HG02763 (cell line): Measurements from ENCODE around the gene RNU7-1.

Source experiments
- ATAC-seq: cut with Tn5 transposase; IDR thresholded peaks from one replicate; pipeline ENCODE4 v1.9.1; 2021; ENCODE audit warnings: mild to moderate bottlenecking, moderate library complexity; ENCODE audit not compliant: unreplicated experiment

RNU7-1 gene

DNA sequence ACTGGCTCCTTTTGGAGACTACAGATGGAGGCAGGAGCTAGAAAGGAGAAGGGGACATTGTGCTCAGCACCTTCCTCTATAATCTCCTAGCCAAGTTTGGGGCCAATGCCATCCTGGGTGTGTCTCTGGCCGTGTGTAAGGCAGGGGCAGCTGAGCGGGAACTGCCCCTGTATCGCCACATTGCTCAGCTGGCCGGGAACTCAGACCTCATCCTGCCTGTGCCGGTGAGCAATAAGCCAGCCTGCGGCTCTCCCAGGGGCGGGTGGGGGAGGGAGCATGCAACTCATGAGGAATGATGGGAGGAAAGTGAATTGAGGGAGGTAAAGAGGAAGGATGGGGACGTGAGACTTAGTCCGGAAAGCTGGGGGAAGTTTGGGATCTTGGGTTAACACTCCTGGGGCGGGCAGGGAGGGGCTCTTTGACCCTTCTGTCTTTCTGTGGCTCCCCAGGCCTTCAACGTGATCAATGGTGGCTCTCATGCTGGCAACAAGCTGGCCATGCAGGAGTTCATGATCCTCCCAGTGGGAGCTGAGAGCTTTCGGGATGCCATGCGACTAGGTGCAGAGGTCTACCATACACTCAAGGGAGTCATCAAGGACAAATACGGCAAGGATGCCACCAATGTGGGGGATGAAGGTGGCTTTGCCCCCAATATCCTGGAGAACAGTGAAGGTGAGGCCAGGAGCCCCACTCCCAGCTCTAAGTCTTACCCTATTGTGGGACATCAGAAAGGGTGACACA lies 26.0 kb upstream of the RNU7-1 start:
- no peak for ATAC-seq

DNA sequence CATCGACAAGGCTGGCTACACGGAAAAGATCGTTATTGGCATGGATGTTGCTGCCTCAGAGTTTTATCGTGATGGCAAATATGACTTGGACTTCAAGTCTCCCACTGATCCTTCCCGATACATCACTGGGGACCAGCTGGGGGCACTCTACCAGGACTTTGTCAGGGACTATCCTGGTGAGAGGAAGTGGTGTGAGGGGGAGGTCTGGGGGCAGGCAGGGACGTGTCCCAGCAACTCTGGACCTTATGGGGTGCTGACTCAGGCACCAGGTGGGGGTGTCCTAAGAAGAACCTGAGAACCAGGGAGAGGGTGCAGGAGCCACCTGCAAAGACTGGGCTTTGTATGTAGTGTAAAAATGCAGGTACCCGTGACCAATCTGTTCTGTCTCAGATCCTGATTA lies 24.0 kb upstream of the RNU7-1 start:
- no peak for ATAC-seq

GRCh38 chr12:6921539-6921938 lies 22.1 kb upstream of the RNU7-1 start:
- ATAC-seq = no peak

- no peak for ATAC-seq
These were observed 21.3 kb upstream of the RNU7-1 start for GRCh38 chr12:6921996-6922946.

DNA sequence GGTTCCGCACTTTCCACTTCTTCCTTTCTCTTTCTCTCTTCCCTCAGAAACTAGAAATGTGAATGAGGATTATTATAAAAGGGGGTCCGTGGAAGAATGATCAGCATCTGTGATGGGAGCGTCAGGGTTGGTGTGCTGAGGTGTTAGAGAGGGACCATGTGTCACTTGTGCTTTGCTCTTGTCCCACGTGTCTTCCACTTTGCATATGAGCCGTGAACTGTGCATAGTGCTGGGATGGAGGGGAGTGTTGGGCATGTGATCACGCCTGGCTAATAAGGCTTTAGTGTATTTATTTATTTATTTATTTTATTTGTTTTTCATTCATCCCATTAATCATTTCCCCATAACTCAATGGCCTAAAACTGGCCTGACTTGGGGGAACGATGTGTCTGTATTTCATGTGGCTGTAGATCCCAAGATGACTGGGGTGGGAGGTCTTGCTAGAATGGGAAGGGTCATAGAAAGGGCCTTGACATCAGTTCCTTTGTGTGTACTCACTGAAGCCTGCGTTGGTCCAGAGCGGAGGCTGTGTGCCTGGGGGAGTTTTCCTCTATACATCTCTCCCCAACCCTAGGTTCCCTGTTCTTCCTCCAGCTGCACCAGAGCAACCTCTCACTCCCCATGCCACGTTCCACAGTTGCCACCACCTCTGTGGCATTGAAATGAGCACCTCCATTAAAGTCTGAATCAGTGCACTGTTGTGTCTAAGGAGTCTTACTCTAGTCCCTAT lies 20.4 kb upstream of the RNU7-1 start:
- no peak for ATAC-seq

DNA sequence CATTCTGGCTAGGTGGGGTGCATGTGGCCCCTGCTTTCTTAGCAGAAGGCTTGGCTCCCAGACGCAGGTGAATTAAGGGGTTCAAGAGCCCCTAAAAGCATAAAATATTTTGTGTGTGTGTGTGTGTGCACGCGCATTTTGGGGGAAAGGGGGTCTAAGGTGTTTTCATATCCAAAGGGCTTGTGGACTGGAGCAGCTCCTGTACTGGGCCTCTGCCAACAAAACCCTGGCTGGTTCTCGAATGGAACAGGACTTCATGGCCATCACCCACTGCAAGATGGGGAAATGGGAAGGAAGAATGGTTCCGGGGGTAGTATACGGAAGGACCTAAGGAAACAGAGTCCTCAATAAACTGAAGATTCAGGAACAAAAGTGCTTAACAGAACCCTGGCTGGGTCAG lies 19.8 kb upstream of the RNU7-1 start:
- ATAC-seq = no peak

DNA sequence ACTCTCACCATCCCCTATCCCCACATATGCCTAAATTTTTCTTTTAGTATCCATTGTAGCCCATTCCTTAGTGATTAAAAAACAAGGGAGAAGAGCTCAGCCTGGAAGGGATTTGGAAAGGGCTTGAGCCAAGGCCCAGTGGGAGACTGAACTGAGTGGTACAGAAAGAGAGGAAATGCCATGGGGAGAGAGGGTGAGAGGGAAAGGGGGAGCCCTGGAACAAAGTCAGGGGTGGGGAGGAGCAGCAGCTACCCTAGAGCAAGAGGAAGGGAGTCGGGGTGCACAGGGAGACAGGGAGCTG lies 18.4 kb upstream of the RNU7-1 start:
- no peak for ATAC-seq

- ATAC-seq = no peak
These were observed 17.9 kb upstream of the RNU7-1 start for GRCh38 chr12:6925540-6926279.

GRCh38 chr12:6927379-6928021 lies 16.1 kb upstream of the RNU7-1 start, which contains the start of gene ATN1:
Gene ATN1 (plus strand): TSS chr12:6927959. CDS start chr12:6934002, 6,043 bp downstream.
- ATAC-seq = no peak

DNA sequence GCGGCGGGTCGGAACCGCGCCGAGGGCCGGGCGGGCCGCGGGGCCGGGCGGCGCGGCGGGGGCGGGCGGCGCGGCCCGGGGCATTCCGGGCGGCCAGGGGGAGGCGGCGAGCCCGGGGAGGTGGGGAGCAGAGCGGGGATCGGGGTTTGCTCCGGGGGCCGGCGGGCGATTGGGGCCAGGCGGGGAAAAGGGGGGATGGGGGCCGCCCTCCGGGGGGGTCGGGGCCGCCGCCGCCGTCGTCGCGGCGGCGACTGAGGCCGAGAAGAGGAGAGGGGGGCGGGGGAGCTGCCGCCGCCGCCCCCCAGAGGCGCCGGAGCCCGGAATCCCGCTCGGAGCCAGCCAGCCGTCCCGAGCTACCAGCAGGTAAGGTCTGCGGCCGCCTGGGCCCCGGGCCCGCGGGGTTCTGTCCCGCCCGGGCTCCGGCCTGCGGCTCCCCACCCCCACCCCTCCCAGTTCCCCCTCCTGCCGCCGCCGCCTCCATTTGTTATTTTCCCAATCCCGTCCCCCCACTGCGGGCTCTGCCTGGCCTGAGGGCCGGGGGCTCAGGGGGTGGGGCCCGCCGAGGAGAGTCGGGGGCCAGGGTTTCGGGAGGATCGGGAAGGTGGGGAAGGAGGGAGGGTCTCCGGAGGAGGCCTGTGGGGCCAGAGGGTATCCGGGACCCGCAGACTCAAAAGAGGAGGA lies 15.5 kb upstream of the RNU7-1 start:
- no peak for ATAC-seq

DNA sequence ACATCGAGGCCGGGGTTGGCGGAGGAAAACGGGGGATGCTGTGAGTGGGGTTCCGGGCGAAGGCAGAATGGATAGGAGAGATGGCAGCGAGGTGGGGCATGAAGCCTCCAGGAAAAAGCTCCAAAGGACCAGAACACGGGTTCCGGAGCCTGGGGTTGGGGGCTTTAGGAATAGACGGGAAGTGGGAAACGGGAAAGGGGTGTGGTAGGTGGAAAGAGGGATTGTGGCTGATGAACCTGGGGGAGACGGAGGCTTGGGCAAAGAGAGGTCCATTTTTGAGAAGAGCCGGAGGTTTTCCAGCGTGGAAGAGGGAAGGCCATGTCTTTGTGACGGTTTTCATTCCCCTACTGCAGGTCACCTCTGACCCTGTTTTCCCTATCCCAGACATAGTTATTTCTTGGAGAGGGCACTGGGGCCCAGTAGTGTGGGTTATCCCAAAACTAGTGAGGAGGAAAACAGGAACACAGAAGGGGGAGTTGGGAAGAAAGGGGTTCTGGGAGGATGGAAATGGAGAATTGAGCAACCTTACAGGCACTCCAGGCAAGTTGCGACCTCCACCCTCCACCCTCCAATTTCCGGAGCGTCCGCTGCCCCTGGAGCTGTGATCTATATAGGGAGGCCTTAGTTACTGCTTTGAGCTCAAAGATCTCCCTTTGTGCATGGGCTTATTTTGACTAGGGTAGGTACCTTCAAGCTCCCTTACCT lies 14.8 kb upstream of the RNU7-1 start:
- no peak for ATAC-seq

DNA sequence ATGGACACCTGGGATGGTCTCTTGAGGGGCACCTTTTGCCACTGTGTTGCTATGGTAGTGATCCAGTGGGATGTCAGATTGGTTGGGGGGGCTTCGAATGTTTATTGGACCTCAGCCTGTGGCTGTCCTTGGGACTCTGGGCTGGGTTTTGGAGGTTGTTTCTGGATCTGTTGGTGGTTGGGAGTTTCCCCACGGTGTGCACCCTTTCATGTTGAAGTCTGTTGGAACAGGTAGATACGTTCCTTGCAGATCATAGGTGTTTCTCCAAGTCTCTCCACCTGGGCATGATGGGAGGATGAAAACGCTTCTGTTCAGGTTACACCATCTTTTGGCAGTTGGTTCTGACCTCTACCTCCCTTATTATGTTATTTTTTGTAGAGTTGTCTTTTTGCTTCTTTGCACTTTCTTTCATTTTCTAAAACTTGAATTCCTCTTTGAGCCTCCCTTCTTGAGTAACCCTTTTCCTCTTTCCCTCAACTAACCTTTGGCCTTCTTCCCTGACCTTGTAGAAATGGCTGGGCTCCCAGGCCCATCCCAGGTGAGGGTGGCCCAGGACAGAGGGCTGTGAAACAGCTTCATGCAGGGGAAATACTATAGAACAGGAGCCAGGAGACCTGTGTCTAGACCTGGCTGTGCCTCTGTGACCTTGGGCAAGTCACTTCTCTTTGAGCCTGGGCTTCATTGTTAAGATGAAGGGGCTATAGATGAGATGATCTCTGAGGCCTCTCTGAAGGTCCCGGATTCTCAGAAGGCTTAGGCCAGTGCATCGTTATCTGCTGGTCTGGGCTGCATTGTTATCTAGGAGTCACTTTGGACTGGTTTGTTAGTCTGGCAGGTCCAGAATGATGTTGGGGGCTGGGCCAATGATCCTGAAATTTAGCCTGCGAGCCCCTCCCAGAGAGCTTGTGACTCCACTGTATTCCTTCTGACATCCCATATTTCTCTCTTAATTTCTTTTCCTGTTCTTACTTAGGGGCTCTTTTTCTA lies 13.9 kb upstream of the RNU7-1 start:
- ATAC-seq = no peak

- ATAC-seq = no peak
These were observed 10.8 kb upstream of the RNU7-1 start for GRCh38 chr12:6932766-6933165.

DNA sequence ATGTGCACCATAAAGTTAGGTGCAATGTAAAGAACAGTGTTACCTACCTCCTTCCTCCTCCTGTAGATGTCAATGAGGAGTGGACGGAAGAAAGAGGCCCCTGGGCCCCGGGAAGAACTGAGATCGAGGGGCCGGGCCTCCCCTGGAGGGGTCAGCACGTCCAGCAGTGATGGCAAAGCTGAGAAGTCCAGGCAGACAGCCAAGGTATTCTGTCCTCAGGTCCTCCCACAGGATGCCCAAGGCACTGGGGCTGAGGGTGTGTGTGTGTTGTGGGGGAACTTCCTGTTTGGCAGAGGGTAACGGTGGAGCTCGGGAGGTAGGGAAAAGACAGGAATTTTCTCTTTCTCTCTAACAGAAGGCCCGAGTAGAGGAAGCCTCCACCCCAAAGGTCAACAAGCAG lies 9.5 kb upstream of the RNU7-1 start:
- ATAC-seq = no peak

- no peak for ATAC-seq
These were observed 8.0 kb upstream of the RNU7-1 start for GRCh38 chr12:6935371-6936193.

DNA sequence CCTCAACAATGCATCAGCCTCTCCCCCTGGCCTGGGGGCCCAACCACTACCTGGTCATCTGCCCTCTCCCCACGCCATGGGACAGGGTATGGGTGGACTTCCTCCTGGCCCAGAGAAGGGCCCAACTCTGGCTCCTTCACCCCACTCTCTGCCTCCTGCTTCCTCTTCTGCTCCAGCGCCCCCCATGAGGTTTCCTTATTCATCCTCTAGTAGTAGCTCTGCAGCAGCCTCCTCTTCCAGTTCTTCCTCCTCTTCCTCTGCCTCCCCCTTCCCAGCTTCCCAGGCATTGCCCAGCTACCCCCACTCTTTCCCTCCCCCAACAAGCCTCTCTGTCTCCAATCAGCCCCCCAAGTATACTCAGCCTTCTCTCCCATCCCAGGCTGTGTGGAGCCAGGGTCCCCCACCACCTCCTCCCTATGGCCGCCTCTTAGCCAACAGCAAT lies 7.4 kb upstream of the RNU7-1 start:
- no peak for ATAC-seq
